ENCODE results near the gene ASCL4. TPM values are rescaled to one million over a fixed set of nuclear protein-coding genes. Genes with fewer than 3 reads are reported as not detected.

The ASCL4 gene
- total RNA-seq, 1 experiment from 2014 or later: not detected

GRCh38 chr12:107783406-107784376, 9.2 kb downstream of the ASCL4 start:
- DNase-seq (ENCODE audit: low spot score) (no peak), ATAC-seq (no peak)
- Mint-ChIP-seq H3K27me3 (ENCODE audit: low read depth) (peaks cover 19% of the 10 kb centered on the region), H3K4me3 (no peak overlapping the region), H3K4me1 (no peaks in the 10 kb centered on the region; the same call in 1 of the 2 replicates), H3K27ac (no peak overlapping the region), H3K9me3 (peaks cover 5% of the 10 kb centered on the region), H3K36me3 (no peaks in the 10 kb centered on the region)
- ChIA-PET POLR2A (no interaction called here), CTCF (interaction anchor here (0.8 to 2.5 kb wide), 2 partner anchors 102 to 129 kb away, joined by 4 to 8 read pairs; no protein-coding TSS in a partner anchor)
- no peak for TF ChIP-seq TEAD1 (CRISPR knock-in tag; IDR thresholded peaks at IDR 0.05)
- TF ChIP-seq FOXP4 (CRISPR knock-in tag; IDR thresholded peaks at IDR 0.05): no peak
- TF ChIP-seq ETV6 (CRISPR knock-in tag; IDR thresholded peaks at IDR 0.05): no peak
- no peak for TF ChIP-seq RORB (CRISPR knock-in tag; IDR thresholded peaks at IDR 0.05)
- no peak for TF ChIP-seq NR2C2 (CRISPR knock-in tag; IDR thresholded peaks at IDR 0.05)
- TF ChIP-seq CDX4 (CRISPR knock-in tag; IDR thresholded peaks at IDR 0.05; ENCODE audit: borderline replicate concordance): no peak

- Mint-ChIP-seq H3K4me3 (no peak overlapping the region), H3K9me3 (peaks cover 37% of the 10 kb centered on the region), H3K27me3 (ENCODE audit: low read depth) (peaks cover 13% of the 10 kb centered on the region), H3K36me3 (peaks cover 21% of the 10 kb centered on the region), H3K27ac (no peak overlapping the region), H3K4me1 (no peaks in the 10 kb centered on the region; the same call in 1 of the 2 replicates)
- POLR2A ChIA-PET: no interaction called here
- no peak for TF ChIP-seq IRF2 (CRISPR knock-in tag; IDR thresholded peaks at IDR 0.05; ENCODE audit: borderline replicate concordance, low read depth)
- ATAC-seq: no peak
- CTCF ChIA-PET: interaction anchor here (0.9 kb wide), 1 partner anchor 112 kb away, joined by 5 read pairs; no protein-coding TSS in a partner anchor
- no peak for DNase-seq (ENCODE audit: low spot score)
These were observed 13.8 kb downstream of the ASCL4 start for GRCh38 chr12:107788281-107788680.

- ATAC-seq (no peak; the same call in 1 of the 2 replicates), DNase-seq (ENCODE audit: low spot score) (no peak)
- Mint-ChIP-seq H3K4me3 (no peak overlapping the region), H3K4me1 (no peaks in the 10 kb centered on the region; the same call in 1 of the 2 replicates), H3K9me3 (peaks cover 42% of the 10 kb centered on the region), H3K36me3 (peaks cover 23% of the 10 kb centered on the region), H3K27ac (no peak overlapping the region), H3K27me3 (ENCODE audit: low read depth) (peaks cover 19% of the 10 kb centered on the region)
- ChIA-PET CTCF (interaction anchor here (0.9 kb wide), 1 partner anchor 113 kb away, joined by 5 read pairs; no protein-coding TSS in a partner anchor), POLR2A (no interaction called here)
- TF ChIP-seq ATF3 (CRISPR knock-in tag; conservative IDR thresholded peaks at IDR 0.05): no peak
- no peak for TF ChIP-seq CREB1 (CRISPR knock-in tag; IDR thresholded peaks at IDR 0.05)
- TF ChIP-seq ZNF416 (CRISPR knock-in tag; IDR thresholded peaks at IDR 0.05): no peak
- no peak for TF ChIP-seq SMAD4 (CRISPR knock-in tag; IDR thresholded peaks at IDR 0.05)
- TF ChIP-seq ZNF423 (CRISPR knock-in tag; IDR thresholded peaks at IDR 0.05): no peak
- no peak for TF ChIP-seq MXD4 (CRISPR knock-in tag; IDR thresholded peaks at IDR 0.05; ENCODE audit: borderline replicate concordance)
- TF ChIP-seq E2F4 (CRISPR knock-in tag; IDR thresholded peaks at IDR 0.05; ENCODE audit: borderline replicate concordance, low read depth): no peak
- TF ChIP-seq KAT7 (CRISPR knock-in tag; IDR thresholded peaks at IDR 0.05; ENCODE audit: borderline replicate concordance): no peak
- TF ChIP-seq GABPB1 (CRISPR knock-in tag; IDR thresholded peaks at IDR 0.05): no peak
These were observed 14.4 kb downstream of the ASCL4 start for GRCh38 chr12:107788690-107789458.
